Measurements from ENCODE around the gene STAT3. TPM values are rescaled to one million over a fixed set of nuclear protein-coding genes. Genes with fewer than 3 reads are reported as not detected.

STAT3 gene
- total and polyA plus RNA-seq, 2 of the 13 experiments (the other 11 are each of a cell fraction or from before 2014, with no cell fraction given): 61.8 to 62.4 TPM

DNA sequence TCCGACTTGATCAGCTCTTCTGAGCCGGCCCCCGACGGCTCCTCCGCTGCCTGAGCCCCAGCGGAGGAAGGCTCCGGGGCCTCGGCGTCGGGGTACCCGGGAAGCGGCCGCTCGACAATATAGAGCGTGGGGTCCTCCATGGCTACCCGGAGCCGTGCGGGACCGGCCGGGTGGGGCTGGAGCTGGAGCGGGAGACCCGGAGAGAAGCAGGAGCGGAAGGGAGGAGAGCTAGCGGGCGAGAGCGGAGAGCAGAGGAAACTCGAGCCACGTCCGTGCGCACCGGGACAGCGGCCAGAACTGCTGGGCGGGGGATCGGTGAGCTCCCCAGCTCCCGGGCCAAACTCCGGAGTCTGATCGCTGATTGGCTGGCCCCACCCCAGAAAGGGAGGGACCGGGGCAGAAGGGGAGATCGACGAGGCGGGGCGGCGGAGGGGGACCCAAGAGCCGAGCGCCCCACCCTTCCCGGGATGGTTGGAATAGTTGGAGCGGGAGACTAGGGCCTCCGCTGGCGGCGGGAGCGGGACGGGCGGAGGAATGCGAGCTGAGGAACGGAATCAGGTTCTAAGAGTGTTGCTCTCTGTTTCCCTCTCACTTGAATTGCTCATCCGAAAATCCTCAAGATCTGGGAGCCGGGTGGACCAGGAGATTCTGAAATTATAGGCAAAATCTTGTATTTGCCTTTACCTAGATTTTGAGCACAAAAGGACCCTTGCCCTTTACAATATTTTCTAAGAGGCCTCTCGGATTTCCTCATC lies 34.9 kb upstream of the STAT3 start, which contains the start of gene CAVIN1 (continued):
- TF ChIP-seq ZNF672 (CRISPR knock-in tag; IDR thresholded peaks at IDR 0.05) (no peak), ZNF451 (CRISPR knock-in tag; IDR thresholded peaks at IDR 0.05) (no peak; the same call in 1 of the 2 replicates), ZNF362 (CRISPR knock-in tag; IDR thresholded peaks at IDR 0.05; ENCODE audit: borderline replicate concordance) (peak; percentile 47; the same call in 1 of the 2 replicates), ZFP91 (CRISPR knock-in tag; IDR thresholded peaks at IDR 0.05; ENCODE audit: borderline replicate concordance) (peak; percentile 93), PHF20 (CRISPR knock-in tag; IDR thresholded peaks at IDR 0.05) (no peak; the same call in 1 of the 2 replicates), KLF16 (CRISPR knock-in tag; IDR thresholded peaks at IDR 0.05) (peak in 1 of 2 experiments; percentile 83; a peak in 2 of 4 replicates), EHMT2 (IDR thresholded peaks at IDR 0.05; ENCODE audit: borderline replicate concordance, low read depth, low read length) (no peak), ZSCAN29 (CRISPR knock-in tag; conservative IDR thresholded peaks at IDR 0.05) (no peak; the same call in 1 of the 2 replicates), ZNF382 (CRISPR knock-in tag; IDR thresholded peaks at IDR 0.05; ENCODE audit: borderline replicate concordance) (no peak), ZNF720 (CRISPR knock-in tag; IDR thresholded peaks at IDR 0.05) (no peak), SMC3 (IDR thresholded peaks at IDR 0.05; ENCODE audit: low read length) (no peak), ZNF326 (CRISPR knock-in tag; IDR thresholded peaks at IDR 0.05; ENCODE audit: borderline replicate concordance) (no peak), NKX3-1 (CRISPR knock-in tag; IDR thresholded peaks at IDR 0.05) (peak; percentile 70; the same call in 1 of the 2 replicates), XRCC5 (optimal IDR thresholded peaks at IDR 0.05; ENCODE audit: low read length) (peak; percentile 70), HCFC1 (IDR thresholded peaks at IDR 0.05; ENCODE audit: low read depth, low read length) (no peak), HOXA5 (CRISPR knock-in tag; IDR thresholded peaks at IDR 0.05) (peak; percentile 95), KDM1A (CRISPR knock-in tag; IDR thresholded peaks at IDR 0.05) (no peak), JDP2 (CRISPR knock-in tag; IDR thresholded peaks at IDR 0.05; ENCODE audit: borderline replicate concordance) (no peak), ZNF337 (CRISPR knock-in tag; IDR thresholded peaks at IDR 0.05; ENCODE audit: borderline replicate concordance, low read depth) (no peak), CSRNP1 (CRISPR knock-in tag; IDR thresholded peaks at IDR 0.05) (peak; percentile 24; the same call in 1 of the 2 replicates)
- TF ChIP-seq, protein P1, sequence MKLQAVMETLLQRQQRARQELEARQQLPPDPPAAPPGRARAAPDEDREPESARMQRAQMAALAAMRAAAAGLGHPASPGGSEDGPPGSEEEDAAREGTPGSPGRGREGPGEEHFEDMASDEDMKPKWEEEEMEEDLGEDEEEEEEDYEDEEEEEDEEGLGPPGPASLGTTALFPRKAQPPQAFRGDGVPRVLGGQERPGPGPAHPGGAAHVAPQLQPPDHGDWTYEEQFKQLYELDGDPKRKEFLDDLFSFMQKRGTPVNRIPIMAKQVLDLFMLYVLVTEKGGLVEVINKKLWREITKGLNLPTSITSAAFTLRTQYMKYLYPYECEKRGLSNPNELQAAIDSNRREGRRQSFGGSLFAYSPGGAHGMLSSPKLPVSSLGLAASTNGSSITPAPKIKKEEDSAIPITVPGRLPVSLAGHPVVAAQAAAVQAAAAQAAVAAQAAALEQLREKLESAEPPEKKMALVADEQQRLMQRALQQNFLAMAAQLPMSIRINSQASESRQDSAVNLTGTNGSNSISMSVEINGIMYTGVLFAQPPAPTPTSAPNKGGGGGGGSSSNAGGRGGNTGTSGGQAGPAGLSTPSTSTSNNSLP (IDR thresholded peaks at IDR 0.05; ENCODE audit: low read depth, low read length): no peak
- TF ChIP-seq, protein P2, sequence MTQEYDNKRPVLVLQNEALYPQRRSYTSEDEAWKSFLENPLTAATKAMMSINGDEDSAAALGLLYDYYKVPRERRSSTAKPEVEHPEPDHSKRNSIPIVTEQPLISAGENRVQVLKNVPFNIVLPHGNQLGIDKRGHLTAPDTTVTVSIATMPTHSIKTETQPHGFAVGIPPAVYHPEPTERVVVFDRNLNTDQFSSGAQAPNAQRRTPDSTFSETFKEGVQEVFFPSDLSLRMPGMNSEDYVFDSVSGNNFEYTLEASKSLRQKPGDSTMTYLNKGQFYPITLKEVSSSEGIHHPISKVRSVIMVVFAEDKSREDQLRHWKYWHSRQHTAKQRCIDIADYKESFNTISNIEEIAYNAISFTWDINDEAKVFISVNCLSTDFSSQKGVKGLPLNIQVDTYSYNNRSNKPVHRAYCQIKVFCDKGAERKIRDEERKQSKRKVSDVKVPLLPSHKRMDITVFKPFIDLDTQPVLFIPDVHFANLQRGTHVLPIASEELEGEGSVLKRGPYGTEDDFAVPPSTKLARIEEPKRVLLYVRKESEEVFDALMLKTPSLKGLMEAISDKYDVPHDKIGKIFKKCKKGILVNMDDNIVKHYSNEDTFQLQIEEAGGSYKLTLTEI (CRISPR knock-in tag; conservative IDR thresholded peaks at IDR 0.05): no peak
